PC-3 (cell line): ENCODE data around the gene RIGI. TPM values are rescaled to one million over a fixed set of nuclear protein-coding genes. Genes with fewer than 3 reads are reported as not detected.

Experiments
- ATAC-seq: fragments of 200-7000 bp; cut with Tn5 transposase; 2 replicates; pipeline ENCODE4 v1.9.1; 2020; ENCODE audit warnings: mild to moderate bottlenecking, moderate library complexity
- BruUV-seq: library from RNA; stranded (reverse); fragments of 400-500 nt; replicated peaks from 2 replicates; lab custom pipeline; 2021; lab: Mats Ljungman, UMichigan
- CTCF ChIA-PET: fragments of 300-600 bp; sonication (Branson Sonifier 250); formaldehyde crosslinking; loops from one replicate; lab custom pipeline; 2022; ENCODE audit warnings: antibody characterized with exemption; lab: Charles Lee
- POLR2A ChIA-PET: fragments of 300-600 bp; sonication (Branson Sonifier 250); formaldehyde crosslinking; loops from one replicate; lab custom pipeline; 2022; ENCODE audit warnings: antibody characterized with exemption; ENCODE audit not compliant: unreplicated experiment; lab: Charles Lee
- DNase-seq: peaks from one replicate; pipeline ENCODE4 v3.0.0-alpha.2; 2015
- H2AFZ ChIP-seq: fragments of 300-600 bp; sonication (generic); 2 replicates; pipeline ENCODE4 v1.6.0; 2016; ENCODE audit warnings: antibody characterized with exemption, low read length
- H3F3A ChIP-seq: fragments of 300-600 bp; sonication (generic); one replicate; pipeline ENCODE4 v1.6.0; 2017; ENCODE audit warnings: antibody characterized with exemption, low read length, control low read depth, mild to moderate bottlenecking; ENCODE audit not compliant: unreplicated experiment
- H3K27ac ChIP-seq: fragments of 300-600 bp; sonication (generic); 2 replicates; pipeline ENCODE4 v1.5.1; 2016; ENCODE audit warnings: mild to moderate bottlenecking, low read length
- H3K27me3 ChIP-seq: fragments of 300-600 bp; sonication (generic); 2 replicates; pipeline ENCODE4 v1.6.1; 2016; ENCODE audit warnings: low read length, mixed read lengths
- H3K36me3 ChIP-seq: fragments of 300-600 bp; sonication (generic); 2 replicates; pipeline ENCODE4 v1.6.1; 2016; ENCODE audit warnings: low read depth, mixed run types, low read length, mixed read lengths
- H3K4me1 ChIP-seq: fragments of 300-600 bp; sonication (generic); 2 replicates; pipeline ENCODE4 v1.5.1; 2016; ENCODE audit warnings: low read length; ENCODE audit not compliant: insufficient read depth
- H3K4me2 ChIP-seq: fragments of 300-600 bp; sonication (generic); 2 replicates; pipeline ENCODE4 v1.6.0; 2016; ENCODE audit warnings: low read length
- H3K4me3 ChIP-seq: fragments of 300-600 bp; sonication (generic); 2 replicates; pipeline ENCODE4 v1.5.1; 2016; ENCODE audit warnings: mild to moderate bottlenecking, low read length, mixed read lengths
- H3K79me2 ChIP-seq: fragments of 300-600 bp; sonication (generic); 2 replicates; pipeline ENCODE4 v1.6.1; 2017; ENCODE audit warnings: low read length, mixed read lengths
- H3K9ac ChIP-seq: fragments of 300-600 bp; sonication (generic); 2 replicates; pipeline ENCODE4 v1.6.0; 2016; ENCODE audit warnings: mild to moderate bottlenecking, low read length
- H3K9me2 ChIP-seq: fragments of 300-600 bp; sonication (generic); replicated peaks from 2 replicates; pipeline ENCODE4 v1.6.1; 2016; ENCODE audit warnings: mixed run types, low read length, mixed read lengths
- H3K9me3 ChIP-seq: fragments of 300-600 bp; sonication (generic); 2 replicates; pipeline ENCODE4 v1.6.1; 2016; ENCODE audit warnings: low read length, mixed read lengths
- H4K20me1 ChIP-seq: fragments of 300-600 bp; sonication (generic); 2 replicates; pipeline ENCODE4 v1.6.1; 2016; ENCODE audit warnings: low read length, mixed read lengths
- CTCF ChIP-seq: fragments of 300-600 bp; sonication (generic); conservative IDR thresholded peaks from 2 replicates; pipeline ENCODE4 v1.5.1; 2017; ENCODE audit warnings: antibody characterized with exemption, low read depth, mild to moderate bottlenecking, low read length
- EZH2 ChIP-seq: fragments of 300-600 bp; sonication (generic); IDR thresholded peaks from one replicate; pipeline ENCODE4 v1.6.1; 2017; ENCODE audit warnings: antibody characterized with exemption, mild to moderate bottlenecking, low read length; ENCODE audit not compliant: unreplicated experiment
- EZH2phosphoT487 ChIP-seq: fragments of 300-600 bp; sonication (generic); IDR thresholded peaks from 2 replicates; pipeline ENCODE4 v1.6.1; 2018; ENCODE audit warnings: mild to moderate bottlenecking, antibody characterized with exemption, low read length, borderline replicate concordance
- intact Hi-C: fragments of 100-400 bp; cut with micrococcal nuclease; formaldehyde crosslinking; loops from 2 replicates; pipeline ENCODE4 v1.9.0; 2023
- total RNA-seq: library from RNA; depleted of rRNA; stranded (reverse); fragments of >200 nt; gene quantifications from 2 replicates; pipeline ENCODE4 v1.2.3, GENCODE V29; 2014; rRNA removed

RIGI gene
- total RNA-seq, 1 experiment from 2014 or later, result 5.4 TPM

DNA sequence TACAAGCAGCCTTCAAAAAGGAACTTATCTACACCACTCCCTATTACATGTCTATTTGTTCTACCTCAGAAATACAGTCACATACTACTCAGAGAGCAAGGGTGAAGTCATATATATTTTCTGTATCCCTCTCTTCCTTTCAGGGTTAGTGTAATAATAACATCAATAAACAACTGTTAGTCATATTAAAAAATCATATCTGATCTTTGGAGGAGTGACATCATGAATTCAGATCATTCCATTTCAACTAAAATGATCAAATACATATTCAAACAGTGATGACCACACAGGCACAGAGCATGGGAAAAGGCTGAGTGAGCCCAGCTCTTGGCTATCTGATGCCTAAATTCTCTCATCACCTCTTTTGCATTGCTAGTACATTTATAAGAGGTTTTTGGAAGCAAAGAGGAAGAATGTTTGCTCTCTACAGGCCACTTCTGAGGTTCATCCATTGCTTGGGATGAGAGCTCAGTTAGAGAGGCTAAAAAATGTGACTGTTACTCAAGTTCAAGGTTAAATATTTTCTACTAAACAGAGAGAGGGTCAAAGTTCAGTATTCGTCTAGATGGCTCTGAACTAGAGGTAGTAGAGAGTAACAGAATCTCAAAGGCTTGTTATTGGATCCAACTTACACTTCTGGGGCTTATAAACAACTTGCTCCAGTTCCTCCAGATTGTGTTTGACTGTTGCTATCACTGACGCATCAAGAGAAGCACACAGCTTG, 39.0 kb downstream of the RIGI start:
- H3F3A ChIP-seq, result no peaks in the 10 kb centered on the region
- H4K20me1 ChIP-seq, result no peaks in the 10 kb centered on the region
- H3K4me1 ChIP-seq, result no peaks in the 10 kb centered on the region
- no peak for DNase-seq
- intact Hi-C loops, result no loop called here
- H3K9ac ChIP-seq, result no peak overlapping the region
- no peaks in the 10 kb centered on the region for H3K9me3 ChIP-seq
- no peak for ATAC-seq
- BruUV-seq, result no TSS peak
- H3K27me3 ChIP-seq, result no peaks in the 10 kb centered on the region
- H3K9me2 ChIP-seq, result no peaks in the 10 kb centered on the region
- no peak for TF ChIP-seq EZH2phosphoT487
- TF ChIP-seq CTCF, result no peak
- no peak for TF ChIP-seq EZH2
- no peak overlapping the region for H2AFZ ChIP-seq
- H3K79me2 ChIP-seq, result no peaks in the 10 kb centered on the region
- H3K36me3 ChIP-seq, result peaks cover 6% of the 10 kb centered on the region; the same call in 1 of the 2 replicates
- no peak overlapping the region for H3K4me2 ChIP-seq
- ChIA-PET POLR2A (no interaction called here), CTCF (no interaction called here)
- peak overlapping the region; percentile 23; the same call in 1 of the 2 replicates for H3K27ac ChIP-seq
- H3K4me3 ChIP-seq, result no peak overlapping the region

DNA sequence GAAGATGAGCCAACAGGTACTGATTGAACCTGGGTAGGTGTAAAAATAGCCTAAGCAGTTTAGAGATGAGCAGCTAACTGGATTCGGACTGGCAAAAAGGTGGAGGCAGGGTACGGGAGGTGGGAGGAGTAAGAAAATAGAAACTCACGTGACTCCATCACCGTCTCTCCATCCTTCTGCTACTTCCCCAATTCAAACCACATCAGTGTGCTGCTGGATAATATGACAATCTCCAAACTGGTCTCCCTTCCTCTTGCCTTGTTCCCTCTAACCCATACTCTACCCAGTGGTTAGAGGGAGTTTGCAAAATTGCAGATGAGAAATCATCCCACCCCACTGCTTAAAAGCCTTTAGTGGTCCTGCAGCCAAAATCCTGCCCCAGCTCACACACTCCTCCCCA, 42.7 kb downstream of the RIGI start:
- Histone ChIP-seq H3F3A (no peaks in the 10 kb centered on the region), H3K27me3 (no peaks in the 10 kb centered on the region), H3K4me1 (no peaks in the 10 kb centered on the region), H3K36me3 (peaks cover 6% of the 10 kb centered on the region; the same call in 1 of the 2 replicates), H3K27ac (no peak overlapping the region), H3K4me2 (no peak overlapping the region), H2AFZ (no peak overlapping the region), H3K9me3 (no peaks in the 10 kb centered on the region), H3K4me3 (no peak overlapping the region), H3K79me2 (no peaks in the 10 kb centered on the region), H3K9ac (no peak overlapping the region), H4K20me1 (no peaks in the 10 kb centered on the region), H3K9me2 (no peaks in the 10 kb centered on the region)
- TF ChIP-seq EZH2phosphoT487 (no peak), CTCF (no peak), EZH2 (no peak)
- BruUV-seq, result no TSS peak
- ChIA-PET CTCF (no interaction called here), POLR2A (no interaction called here)
- ATAC-seq (no peak), DNase-seq (no peak)
- intact Hi-C loops, result no loop called here

Other genes with a start within 250 kb of the RIGI start
- 20.8 and 26.0 TPM in 2 replicates for gene ACO1, start 141.6 kb downstream of the RIGI start, total RNA-seq
- 0.98 and 3.0 TPM in 2 replicates for gene SMIM27, start 26.1 kb upstream of the RIGI start, total RNA-seq
- gene TOPORS, start 26.4 kb upstream of the RIGI start, total RNA-seq, result 11.2 and 11.4 TPM in 2 replicates
- 83.9 and 86.4 TPM in 2 replicates for gene NDUFB6, start 47.0 kb upstream of the RIGI start, total RNA-seq
- 0.23 TPM in 1 of 2 replicates, not detected in the other for gene TAF1L, start 109.5 kb upstream of the RIGI start, total RNA-seq